Transverse colon (tissue), 3 donors: ENCODE data around the gene LMF1.

Experiments used
- EP300 ChIP-seq: sonication (generic); formaldehyde crosslinking; IDR thresholded peaks from one replicate; pipeline ENCODE4 v1.6.1; 2017; ENCODE audit warnings: antibody characterized with exemption, low read depth
- POLR2A ChIP-seq: fragments of 450-650 bp; IDR thresholded peaks from one replicate; pipeline ENCODE4 v1.6.1; 2016; ENCODE audit warnings: antibody characterized with exemption, mild to moderate bottlenecking, moderate library complexity
- TF ChIP-seq, protein P1 (sequence below), 5 experiments: fragments of 200-600 bp in 3 of 5; fragments of 450-650 bp in 2 of 5; sonication (generic) in 3 of 5; IDR thresholded peaks; 1 replicate in 2 of 5; 2 replicates in 3 of 5; pipeline ENCODE4 v1.5.1; 2016 to 2017; ENCODE audit warnings: antibody characterized with exemption in 5 of 5, inconsistent platforms in 3 of 5, mild to moderate bottlenecking in 2 of 5, moderate library complexity in 1 of 5

DNA sequence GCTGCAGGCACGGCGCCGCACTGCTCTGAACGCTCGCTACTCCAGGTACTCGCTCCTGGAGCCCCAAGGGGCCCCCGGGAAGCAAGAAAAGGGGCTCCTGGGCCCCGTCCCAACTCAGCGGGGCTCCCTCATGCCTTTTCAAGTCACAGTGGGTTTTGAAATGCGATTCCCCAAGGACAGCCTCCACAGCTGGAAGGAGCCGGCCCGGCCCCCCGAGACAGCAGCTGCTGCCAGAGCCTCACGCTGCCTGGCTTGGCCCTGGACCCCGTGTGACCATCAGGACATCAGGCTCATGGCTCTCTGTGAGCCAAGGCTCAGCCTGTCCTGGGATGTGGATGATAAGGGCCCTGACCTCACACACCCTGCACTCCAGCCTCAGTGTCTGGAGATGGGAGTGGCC, 80.6 kb downstream of the LMF1 start:
- TF ChIP-seq, protein P1, sequence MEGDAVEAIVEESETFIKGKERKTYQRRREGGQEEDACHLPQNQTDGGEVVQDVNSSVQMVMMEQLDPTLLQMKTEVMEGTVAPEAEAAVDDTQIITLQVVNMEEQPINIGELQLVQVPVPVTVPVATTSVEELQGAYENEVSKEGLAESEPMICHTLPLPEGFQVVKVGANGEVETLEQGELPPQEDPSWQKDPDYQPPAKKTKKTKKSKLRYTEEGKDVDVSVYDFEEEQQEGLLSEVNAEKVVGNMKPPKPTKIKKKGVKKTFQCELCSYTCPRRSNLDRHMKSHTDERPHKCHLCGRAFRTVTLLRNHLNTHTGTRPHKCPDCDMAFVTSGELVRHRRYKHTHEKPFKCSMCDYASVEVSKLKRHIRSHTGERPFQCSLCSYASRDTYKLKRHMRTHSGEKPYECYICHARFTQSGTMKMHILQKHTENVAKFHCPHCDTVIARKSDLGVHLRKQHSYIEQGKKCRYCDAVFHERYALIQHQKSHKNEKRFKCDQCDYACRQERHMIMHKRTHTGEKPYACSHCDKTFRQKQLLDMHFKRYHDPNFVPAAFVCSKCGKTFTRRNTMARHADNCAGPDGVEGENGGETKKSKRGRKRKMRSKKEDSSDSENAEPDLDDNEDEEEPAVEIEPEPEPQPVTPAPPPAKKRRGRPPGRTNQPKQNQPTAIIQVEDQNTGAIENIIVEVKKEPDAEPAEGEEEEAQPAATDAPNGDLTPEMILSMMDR (IDR thresholded peaks at IDR 0.05) = no peak
- no peak for TF ChIP-seq EP300
- no peak for TF ChIP-seq POLR2A
